ENCODE results near the gene LPIN2.

The LPIN2 gene

DNA sequence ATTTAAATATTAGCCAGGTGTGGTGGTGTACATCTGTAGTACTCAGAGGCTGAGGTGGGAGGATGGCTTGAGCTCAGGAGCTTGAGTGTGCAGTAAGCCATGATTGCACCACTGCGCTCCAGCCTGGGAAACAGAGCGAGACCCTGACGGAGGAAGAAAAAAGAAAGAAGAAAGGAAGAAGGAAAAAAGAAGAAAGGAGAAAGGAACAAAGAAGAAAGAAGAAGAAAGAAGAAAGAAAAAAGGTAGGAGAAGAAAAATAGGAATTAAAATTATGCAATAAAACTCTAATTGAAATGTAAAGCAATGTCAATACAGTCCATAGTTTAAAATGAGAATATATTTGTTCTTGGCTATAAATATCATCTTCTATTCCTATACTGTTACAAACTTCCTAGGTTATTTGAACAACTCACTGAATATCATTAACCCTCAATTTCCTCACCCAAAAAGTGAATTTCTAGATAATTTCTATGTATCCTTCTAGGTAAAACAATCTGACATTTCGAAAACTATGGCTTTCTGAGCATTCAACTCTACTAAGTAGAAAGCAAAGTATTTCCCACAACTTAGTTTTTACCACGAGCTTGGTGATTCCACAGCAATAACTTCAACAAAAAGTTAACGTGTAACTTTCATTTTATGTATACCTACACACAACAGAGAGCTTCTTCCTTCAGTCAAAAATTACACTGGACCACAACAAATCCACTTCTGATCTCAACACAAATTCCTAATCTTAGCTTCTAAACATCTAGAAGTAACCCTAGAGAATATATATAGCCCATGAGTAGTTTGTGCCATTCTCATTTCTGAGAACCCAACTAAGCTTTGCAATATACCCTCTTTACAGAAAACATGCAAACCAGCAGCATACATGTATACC, 19.7 kb downstream of the LPIN2 start:
- H3K4me3 ChIP-seq (ENCODE audit: low read depth, low read length) = no peak overlapping the region
- TF ChIP-seq, protein P1, sequence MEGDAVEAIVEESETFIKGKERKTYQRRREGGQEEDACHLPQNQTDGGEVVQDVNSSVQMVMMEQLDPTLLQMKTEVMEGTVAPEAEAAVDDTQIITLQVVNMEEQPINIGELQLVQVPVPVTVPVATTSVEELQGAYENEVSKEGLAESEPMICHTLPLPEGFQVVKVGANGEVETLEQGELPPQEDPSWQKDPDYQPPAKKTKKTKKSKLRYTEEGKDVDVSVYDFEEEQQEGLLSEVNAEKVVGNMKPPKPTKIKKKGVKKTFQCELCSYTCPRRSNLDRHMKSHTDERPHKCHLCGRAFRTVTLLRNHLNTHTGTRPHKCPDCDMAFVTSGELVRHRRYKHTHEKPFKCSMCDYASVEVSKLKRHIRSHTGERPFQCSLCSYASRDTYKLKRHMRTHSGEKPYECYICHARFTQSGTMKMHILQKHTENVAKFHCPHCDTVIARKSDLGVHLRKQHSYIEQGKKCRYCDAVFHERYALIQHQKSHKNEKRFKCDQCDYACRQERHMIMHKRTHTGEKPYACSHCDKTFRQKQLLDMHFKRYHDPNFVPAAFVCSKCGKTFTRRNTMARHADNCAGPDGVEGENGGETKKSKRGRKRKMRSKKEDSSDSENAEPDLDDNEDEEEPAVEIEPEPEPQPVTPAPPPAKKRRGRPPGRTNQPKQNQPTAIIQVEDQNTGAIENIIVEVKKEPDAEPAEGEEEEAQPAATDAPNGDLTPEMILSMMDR (IDR thresholded peaks at IDR 0.05; ENCODE audit: borderline replicate concordance, insufficient read depth, low read depth, low read length) = no peak

DNA sequence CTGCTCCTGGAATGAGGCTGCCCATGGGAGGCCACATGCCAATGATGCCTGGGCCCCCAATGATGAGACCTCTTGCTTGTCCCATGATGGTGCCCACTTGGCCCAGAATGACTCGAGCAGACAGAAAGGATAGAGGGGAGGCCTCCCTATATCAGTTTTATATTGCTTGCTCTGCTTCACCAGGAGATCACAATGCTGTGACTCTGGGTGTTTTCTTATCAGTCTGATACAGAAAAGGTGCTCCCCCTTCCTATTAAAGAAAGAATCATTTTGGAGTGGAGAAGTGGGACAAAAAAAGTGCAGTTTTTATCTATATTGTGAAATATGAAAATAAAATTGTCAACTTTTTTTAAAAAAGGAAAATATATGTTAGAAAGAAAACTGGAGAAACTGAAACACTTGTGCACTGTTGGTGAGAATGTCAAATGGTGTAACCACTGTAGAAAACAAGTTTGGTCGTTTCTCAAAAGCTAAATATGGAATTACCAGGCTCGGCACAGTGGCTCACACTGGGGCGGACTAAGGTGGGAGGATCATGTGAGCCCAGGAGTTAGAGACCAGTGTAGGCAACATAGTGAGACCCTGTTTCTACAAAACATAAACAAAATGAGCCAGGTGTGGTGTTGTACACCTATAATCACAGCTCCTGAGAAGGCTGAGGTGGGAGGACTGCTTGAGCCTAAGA, 21.8 kb downstream of the LPIN2 start:
- TF ChIP-seq, protein P1 (IDR thresholded peaks at IDR 0.05; ENCODE audit: borderline replicate concordance, insufficient read depth, low read depth, low read length) = no peak
- H3K4me3 ChIP-seq (ENCODE audit: low read depth, low read length) = no peak overlapping the region

DNA sequence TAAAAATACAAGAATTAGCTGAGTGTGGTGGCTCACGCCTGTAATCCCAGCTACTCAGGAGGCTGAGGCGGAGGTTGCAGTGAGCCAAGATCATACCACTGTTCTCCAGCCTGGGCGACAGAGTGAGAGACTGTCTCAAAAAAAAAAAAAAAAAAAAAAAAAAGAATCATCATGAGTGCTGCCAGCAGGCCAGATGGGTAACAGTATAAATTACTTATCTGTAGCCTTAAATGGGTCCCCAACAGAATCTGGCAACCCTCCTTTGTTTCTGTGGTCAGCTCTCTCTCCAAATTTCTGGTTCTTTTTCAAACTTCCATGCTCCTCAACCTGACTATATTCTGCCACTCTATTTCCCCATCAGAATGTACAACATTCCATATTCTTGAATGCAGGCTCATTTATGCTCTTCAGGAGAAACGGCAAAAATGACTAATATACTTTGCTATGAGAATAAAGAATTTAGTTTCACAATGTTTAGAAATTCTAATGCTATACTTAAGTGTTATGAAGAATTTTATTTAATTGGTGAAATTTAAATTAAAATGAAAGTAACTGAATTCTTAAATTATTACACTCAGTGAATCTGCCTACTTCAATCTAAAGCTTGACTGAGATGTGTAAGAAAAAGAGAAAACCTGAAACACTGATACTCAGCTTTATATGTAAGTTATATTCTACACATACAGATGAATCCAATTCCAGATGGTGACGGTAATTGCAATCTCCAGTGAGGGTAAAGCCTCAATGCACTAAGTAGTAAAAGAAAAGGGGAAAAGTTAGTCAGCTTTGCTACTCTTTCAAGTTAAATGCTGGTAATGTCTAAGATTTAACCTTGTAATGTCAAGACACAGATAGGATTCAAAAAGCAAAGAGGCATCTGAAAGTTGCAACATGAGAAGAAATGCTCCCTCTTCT, 24.8 kb downstream of the LPIN2 start:
- TF ChIP-seq, protein P1 (IDR thresholded peaks at IDR 0.05; ENCODE audit: borderline replicate concordance, insufficient read depth, low read depth, low read length) = no peak
- H3K4me3 ChIP-seq (ENCODE audit: low read depth, low read length) = no peak overlapping the region

DNA sequence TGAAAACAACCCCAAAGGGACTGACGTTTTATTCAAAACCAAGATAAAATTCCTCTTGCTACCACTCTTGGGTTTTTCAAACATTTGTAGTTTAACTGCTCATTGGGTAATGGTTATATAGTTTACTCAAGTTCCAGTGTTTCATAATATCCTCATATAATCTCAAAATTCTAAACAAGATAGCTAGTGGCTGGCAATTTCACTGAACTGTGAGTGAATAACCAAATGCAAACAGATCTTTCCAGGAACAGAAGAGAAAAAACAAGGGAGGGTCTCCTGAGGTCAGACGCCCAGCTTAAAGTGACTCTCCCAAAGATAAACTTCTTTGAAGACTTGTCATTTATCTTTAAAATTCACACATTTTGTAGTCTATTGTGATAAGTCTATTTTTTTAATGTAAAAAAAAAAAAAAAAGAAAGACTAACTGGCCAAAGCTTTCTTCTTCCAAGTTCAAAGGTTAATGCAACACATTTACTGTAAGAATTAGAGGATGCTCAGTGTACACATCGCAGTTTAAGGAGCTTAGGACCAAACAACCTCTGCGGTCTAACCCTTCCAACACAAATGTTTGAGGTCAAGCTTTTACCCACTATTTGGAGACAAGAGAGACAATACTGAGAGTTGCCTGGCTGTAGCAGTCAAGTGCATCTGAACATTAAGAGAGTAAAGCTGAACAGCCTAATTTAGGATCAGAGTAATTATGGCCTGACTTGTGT, 26.6 kb downstream of the LPIN2 start:
- H3K4me3 ChIP-seq (ENCODE audit: low read depth, low read length) = no peak overlapping the region
- TF ChIP-seq, protein P1 (IDR thresholded peaks at IDR 0.05; ENCODE audit: borderline replicate concordance, insufficient read depth, low read depth, low read length) = no peak

DNA sequence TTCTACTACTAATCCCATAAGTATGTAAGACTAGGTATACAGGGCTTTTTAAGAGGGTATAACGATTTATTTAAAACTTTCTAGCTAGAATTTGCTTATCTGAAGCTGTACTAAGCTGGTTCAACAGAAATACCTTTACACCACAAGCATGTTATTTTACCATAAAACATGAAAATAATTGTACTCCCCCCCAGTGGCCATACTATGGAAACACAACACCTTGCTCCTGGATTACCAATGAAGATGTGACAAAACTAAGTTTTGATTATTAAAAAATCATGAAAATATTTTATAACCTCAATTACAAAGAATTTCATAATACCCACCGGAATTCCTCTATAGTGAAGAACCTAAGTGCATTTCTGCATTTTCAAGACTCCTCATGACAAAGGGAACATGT, 27.3 kb downstream of the LPIN2 start:
- H3K4me3 ChIP-seq (ENCODE audit: low read depth, low read length) = no peak overlapping the region
- TF ChIP-seq, protein P1 (IDR thresholded peaks at IDR 0.05; ENCODE audit: borderline replicate concordance, insufficient read depth, low read depth, low read length) = peak; percentile 31; the same call in 1 of the 2 replicates

DNA sequence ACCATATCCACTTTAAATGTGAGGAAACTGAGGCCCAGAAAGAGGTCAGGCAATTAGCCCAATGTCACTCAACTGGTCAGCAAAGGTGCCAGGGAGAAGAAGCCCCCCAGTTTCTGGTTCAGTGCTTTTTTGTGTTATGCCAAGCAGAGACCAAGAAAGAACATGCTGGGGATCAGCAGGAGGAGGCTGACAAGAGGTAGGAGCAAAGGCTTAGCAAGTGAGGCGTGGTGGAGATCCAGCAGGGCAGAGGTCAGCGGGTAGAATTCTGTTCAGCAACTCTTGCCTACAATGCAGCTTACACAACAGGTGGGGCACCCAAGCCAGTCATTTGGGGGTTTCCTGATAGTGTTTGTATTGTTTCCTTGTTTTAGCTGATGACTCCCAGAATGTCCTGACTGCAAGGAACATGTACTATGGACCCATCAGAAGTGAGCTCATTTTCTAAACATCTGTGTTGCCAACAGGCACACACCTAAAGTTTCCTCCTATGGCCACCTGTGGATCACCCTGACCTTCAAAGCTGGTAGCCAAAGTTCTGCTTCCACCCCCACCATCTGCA, 28.2 kb downstream of the LPIN2 start:
- no peak overlapping the region for H3K4me3 ChIP-seq (ENCODE audit: low read depth, low read length)

More for the DNA sequence above, 28.2 kb downstream of the LPIN2 start:
- TF ChIP-seq, protein P1 (IDR thresholded peaks at IDR 0.05; ENCODE audit: borderline replicate concordance, insufficient read depth, low read depth, low read length) = no peak

Data from GM12875 (cell line).